Osteoblast (primary cell): ENCODE results near the gene SLC26A1. TPM values are rescaled to one million over a fixed set of nuclear protein-coding genes. Genes with fewer than 3 reads are reported as not detected.

Experiments
- DNase-seq: peaks from one replicate; pipeline ENCODE4 v3.0.0; 2011; ENCODE audit warnings: low spot score, mixed read lengths; ENCODE audit not compliant: insufficient read length; ENCODE audit errors: missing footprints
- H2AFZ ChIP-seq: 2 replicates; pipeline ENCODE4 v1.6.0; 2011; ENCODE audit warnings: mild to moderate bottlenecking, low read length
- H3K27ac ChIP-seq: 2 replicates; pipeline ENCODE4 v1.5.1; 2011; ENCODE audit warnings: mild to moderate bottlenecking, low read depth, low read length, moderate library complexity
- H3K27me3 ChIP-seq: 2 replicates; pipeline ENCODE4 v1.6.0; 2012; ENCODE audit warnings: mild to moderate bottlenecking, control low read depth, inconsistent platforms, low read length, moderate library complexity; ENCODE audit not compliant: insufficient read depth
- H3K36me3 ChIP-seq: 2 replicates; pipeline ENCODE4 v1.5.1; 2011; ENCODE audit warnings: mild to moderate bottlenecking, low read length, control low read depth, moderate library complexity; ENCODE audit not compliant: insufficient read depth
- H3K4me1 ChIP-seq: 2 replicates; pipeline ENCODE4 v1.5.1; 2011; ENCODE audit warnings: mild to moderate bottlenecking, low read length, control low read depth, moderate library complexity; ENCODE audit not compliant: insufficient read depth
- H3K4me2 ChIP-seq: 2 replicates; pipeline ENCODE4 v1.6.0; 2011; ENCODE audit warnings: mild to moderate bottlenecking, low read length; ENCODE audit not compliant: insufficient read depth
- H3K4me3 ChIP-seq: fragments of 200-600 bp; sonication (generic); 3 replicates; pipeline ENCODE4 v1.5.1; 2012; ENCODE audit warnings: mild to moderate bottlenecking, low read length, inconsistent platforms; ENCODE audit not compliant: insufficient read depth
- H3K79me2 ChIP-seq: 2 replicates; pipeline ENCODE4 v1.6.0; 2012; ENCODE audit warnings: mild to moderate bottlenecking, low read length, control low read depth, inconsistent platforms; ENCODE audit not compliant: insufficient read depth
- H3K9me3 ChIP-seq: 2 replicates; pipeline ENCODE4 v1.5.1; 2011; ENCODE audit warnings: low read depth, low read length, control low read depth
- H4K20me1 ChIP-seq: 2 replicates; pipeline ENCODE4 v1.6.0; 2012; ENCODE audit warnings: mild to moderate bottlenecking, low read length, control low read depth; ENCODE audit not compliant: insufficient read depth
- CTCF ChIP-seq: IDR thresholded peaks from 2 replicates; pipeline ENCODE4 v1.5.1; 2011; ENCODE audit warnings: mild to moderate bottlenecking, low read depth, low read length, moderate library complexity; ENCODE audit errors: extremely low read depth
- total RNA-seq: library from RNA; depleted of rRNA; stranded (reverse); fragments of >200 nt; gene quantifications from 2 replicates; pipeline ENCODE4 v1.2.3, GENCODE V29; 2012

The SLC26A1 gene
- total RNA-seq, 1 donor = 0.36 TPM

DNA sequence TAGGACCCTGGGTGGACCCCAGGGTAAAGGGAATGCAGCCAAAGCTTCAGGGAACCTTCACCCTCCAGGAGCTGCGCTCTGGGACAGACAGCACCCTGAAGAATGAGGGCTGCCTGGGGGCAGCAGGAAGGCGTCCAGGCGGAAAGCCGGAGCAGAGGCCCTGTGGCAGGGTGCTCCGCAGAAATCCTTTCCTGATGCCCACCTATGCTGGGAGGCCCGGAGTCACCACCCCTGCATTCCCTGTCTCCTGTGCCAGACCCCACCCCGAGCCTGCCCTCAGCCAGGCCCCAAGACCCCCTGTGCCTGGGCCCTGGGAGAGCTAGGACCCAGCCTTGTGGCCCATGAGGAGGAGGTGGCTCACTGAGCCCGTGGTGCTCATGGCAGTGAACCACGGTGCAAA lies 18.5 kb downstream of the SLC26A1 start:
- TF ChIP-seq CTCF = no peak
- peaks cover 15% of the 10 kb centered on the region for H3K4me1 ChIP-seq
- no peak overlapping the region for H3K27ac ChIP-seq
- H3K27me3 ChIP-seq = no peaks in the 10 kb centered on the region
- no peaks in the 10 kb centered on the region for H3K36me3 ChIP-seq
- peaks cover 26% of the 10 kb centered on the region for H4K20me1 ChIP-seq
- no peak for DNase-seq
- H3K79me2 ChIP-seq = peaks cover 21% of the 10 kb centered on the region
- no peaks in the 10 kb centered on the region for H3K9me3 ChIP-seq
- no peak overlapping the region for H2AFZ ChIP-seq
- no peak overlapping the region for H3K4me3 ChIP-seq
- no peak overlapping the region for H3K4me2 ChIP-seq

DNA sequence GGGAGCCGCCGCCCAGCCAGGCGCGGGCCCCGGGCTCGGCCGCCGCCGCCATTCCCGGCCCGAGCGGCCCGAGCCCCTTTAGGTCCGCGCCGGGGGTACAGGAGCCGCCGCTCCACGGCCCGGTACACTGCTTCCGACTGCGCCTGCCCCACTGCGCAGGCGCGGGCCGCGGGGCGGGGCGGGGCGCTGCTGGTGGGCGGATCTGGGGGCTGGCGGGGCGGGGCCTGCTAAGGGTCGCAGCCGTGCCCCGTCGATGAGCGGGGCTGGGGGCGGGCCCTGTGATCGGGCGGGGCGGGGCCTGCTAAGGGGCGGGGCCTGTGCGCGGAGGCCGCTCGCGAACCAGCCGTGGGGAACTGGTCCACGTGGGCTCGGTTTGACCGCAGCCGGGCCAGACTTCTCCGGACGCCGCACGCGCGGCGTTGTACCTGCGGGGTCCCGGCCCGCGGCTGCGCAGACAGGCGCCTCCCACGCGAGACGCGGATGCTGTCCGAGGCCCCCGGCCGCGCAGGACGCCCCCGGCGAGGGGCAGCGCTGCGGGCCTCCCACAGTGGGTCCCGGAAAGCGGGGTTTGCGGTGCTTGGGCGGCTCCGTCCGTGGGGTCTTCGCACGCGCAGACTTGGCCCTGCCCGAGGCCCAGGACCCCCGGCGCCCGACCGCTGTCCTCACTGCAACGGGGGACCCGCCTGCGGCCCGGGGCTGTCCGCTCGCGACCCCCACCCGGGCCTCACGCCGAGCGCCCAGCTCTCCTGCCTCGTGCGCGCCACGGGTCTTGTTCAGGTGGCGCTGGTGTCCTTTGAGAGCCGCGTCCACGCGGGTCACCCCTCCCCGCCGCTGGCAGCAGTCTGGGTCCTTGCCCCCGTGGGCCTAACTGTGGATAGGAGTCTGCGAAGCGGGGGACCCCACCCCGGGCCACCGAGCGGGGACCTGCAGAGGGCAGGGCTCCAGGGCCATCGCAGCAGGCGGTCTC lies 19.5 kb downstream of the SLC26A1 start, which contains the start of gene DGKQ:
Gene DGKQ (minus strand): TSS at position 139 of the 967 bp plus-strand sequence. CDS start 87 bp downstream, at position 52.
- H3K4me3 ChIP-seq = peak within 1 kb of the TSS; percentile 80
- H3K79me2 ChIP-seq = peaks cover 21% of the 10 kb centered on the region
- H3K27ac ChIP-seq = peak within 1 kb of the TSS; percentile 23
- H3K36me3 ChIP-seq = no peaks in the 10 kb centered on the region
- DNase-seq = peak; percentile 100
- peak within 1 kb of the TSS; percentile 89 for H3K4me2 ChIP-seq
- no peaks in the 10 kb centered on the region for H3K9me3 ChIP-seq
- peak within 1 kb of the TSS; percentile 56 for H2AFZ ChIP-seq
- peaks cover 9% of the 10 kb centered on the region for H3K4me1 ChIP-seq
- no peak for TF ChIP-seq CTCF
- no peaks in the 10 kb centered on the region for H3K27me3 ChIP-seq
- peaks cover 30% of the 10 kb centered on the region for H4K20me1 ChIP-seq

GRCh38 chr4:972651-973424 lies 20.4 kb downstream of the SLC26A1 start:
- no peak for TF ChIP-seq CTCF
- Histone ChIP-seq H3K27ac (peak overlapping the region; percentile 23), H3K36me3 (no peaks in the 10 kb centered on the region), H3K4me3 (peak overlapping the region; percentile 80), H3K27me3 (no peaks in the 10 kb centered on the region), H3K79me2 (peaks cover 21% of the 10 kb centered on the region), H4K20me1 (peaks cover 30% of the 10 kb centered on the region), H3K4me2 (peak overlapping the region; percentile 89), H2AFZ (peak overlapping the region; percentile 47), H3K4me1 (peaks cover 9% of the 10 kb centered on the region), H3K9me3 (no peaks in the 10 kb centered on the region)
- DNase-seq = peak; percentile 98
